Sigmoid colon (tissue), 7 donors: ENCODE results near the gene ANKRD44. TPM values are rescaled to one million over a fixed set of nuclear protein-coding genes. Genes with fewer than 3 reads are reported as not detected.

Experiments
- DNase-seq: peaks from one replicate; pipeline ENCODE4 v3.0.0-alpha.2; 2019
- H3K27ac ChIP-seq, 4 donors: fragments of 200-600 bp; sonication (generic); one replicate each; pipeline ENCODE4 v1.5.1; 2016 to 2019; ENCODE audit warnings: mild to moderate bottlenecking in 1 of 4
- H3K27me3 ChIP-seq, 3 donors: fragments of 200-600 bp; sonication (generic); one replicate each; pipeline ENCODE4 v1.5.1; 2019; ENCODE audit warnings: mild to moderate bottlenecking in 1 of 3
- H3K36me3 ChIP-seq, 4 donors: fragments of 200-600 bp; sonication (generic); one replicate each; pipeline ENCODE4 v1.5.1; 2016 to 2019
- H3K4me1 ChIP-seq, 4 donors: fragments of 200-600 bp; sonication (generic); one replicate each; pipeline ENCODE4 v1.5.1; 2017 to 2019
- H3K4me3 ChIP-seq, 4 donors: fragments of 200-600 bp; sonication (generic); one replicate each; pipeline ENCODE4 v1.5.1; 2017 to 2019; ENCODE audit warnings: mild to moderate bottlenecking in 2 of 4, moderate library complexity in 1 of 4
- H3K9me3 ChIP-seq, 4 donors: fragments of 200-600 bp in 3 of 4; sonication (generic) in 3 of 4; one replicate each; pipeline versions ENCODE4 v1.5.1 to v1.6.1; 2013 to 2019
- CTCF ChIP-seq, 4 experiments: fragments of 450-650 bp in 3 of 4; fragments of 200-600 bp in 1 of 4; IDR thresholded peaks; one replicate each; pipeline ENCODE4 v1.5.1; 2016 to 2019; ENCODE audit warnings: antibody characterized with exemption in 4 of 4, mild to moderate bottlenecking in 3 of 4, moderate library complexity in 2 of 4
- EP300 ChIP-seq, 4 donors: sonication (generic); formaldehyde crosslinking; IDR thresholded peaks; one replicate each; pipeline ENCODE4 v1.6.1; 2017; ENCODE audit warnings: antibody characterized with exemption in 4 of 4
- POLR2A ChIP-seq, 2 donors: fragments of 450-650 bp; IDR thresholded peaks; one replicate each; pipeline ENCODE4 v1.6.1; 2016; ENCODE audit warnings: antibody characterized with exemption in 2 of 2, mild to moderate bottlenecking in 2 of 2, moderate library complexity in 2 of 2
- POLR2AphosphoS5 ChIP-seq, 4 donors: sonication (generic); formaldehyde crosslinking; IDR thresholded peaks; one replicate each; pipeline ENCODE4 v1.6.1; 2017; ENCODE audit warnings: antibody characterized with exemption in 4 of 4
- WGBS, 2 donors: extraction: QIAGEN DNeasy Blood & Tissue Kit; methylation state at CpG; one replicate each; pipeline ENCODE4 v1.1.7; 2013; 5-methylcytosine and 5-hydroxymethylcytosine counted together
- intact Hi-C: fragments of 100-400 bp; cut with DNase I; formaldehyde crosslinking; loops from one replicate; pipeline ENCODE4 v1.15.1; 2023
- polyA plus RNA-seq, 3 donors: library from polyadenylated mRNA; stranded (reverse); fragments of 200-250 nt; gene quantifications; one replicate each; pipeline ENCODE4 v1.2.3, GENCODE V29; 2013
- total RNA-seq, 4 donors: library from RNA; depleted of rRNA; stranded (reverse); fragments of >200 nt; gene quantifications; one replicate each; pipeline ENCODE4 v1.1.0, GENCODE V29; 2016
- donor health status: healthy with polysubstance abuse.
- donor health status: Bipolar disorder and iron deficiency.
- donor health status: healthy.

Gene ANKRD44
- total and polyA plus RNA-seq, 7 donors: 1.2 to 41.1 (median 34.2) TPM

GRCh38 chr2:196941398-196942078 lies 369.0 kb downstream of the ANKRD44 start:
- no peaks in the 10 kb centered on the region for H3K27me3 ChIP-seq
- DNase-seq: no peak
- TF ChIP-seq POLR2A (IDR thresholded peaks at IDR 0.05) (no peak), CTCF (IDR thresholded peaks at IDR 0.05) (no peak), POLR2AphosphoS5 (IDR thresholded peaks at IDR 0.05) (no peak), EP300 (IDR thresholded peaks at IDR 0.05) (no peak)
- no peaks in the 10 kb centered on the region for H3K36me3 ChIP-seq
- 86 to 90% methylated on average over 4 of the region's 4 CpGs for WGBS, 2 donors
- intact Hi-C loops: no loop called here
- no peaks in the 10 kb centered on the region for H3K4me1 ChIP-seq
- no peak overlapping the region for H3K4me3 ChIP-seq
- no peak overlapping the region for H3K27ac ChIP-seq
- no peaks in the 10 kb centered on the region for H3K9me3 ChIP-seq

GRCh38 chr2:196939371-196939770 lies 371.2 kb downstream of the ANKRD44 start:
- Histone ChIP-seq H3K27me3 (no peaks in the 10 kb centered on the region), H3K9me3 (no peaks in the 10 kb centered on the region), H3K27ac (no peak overlapping the region), H3K4me1 (no peaks in the 10 kb centered on the region), H3K36me3 (no peaks in the 10 kb centered on the region), H3K4me3 (no peak overlapping the region)
- TF ChIP-seq POLR2AphosphoS5 (IDR thresholded peaks at IDR 0.05) (no peak), POLR2A (IDR thresholded peaks at IDR 0.05) (no peak), CTCF (IDR thresholded peaks at IDR 0.05) (no peak), EP300 (IDR thresholded peaks at IDR 0.05) (no peak)
- no peak for DNase-seq
- WGBS, 2 donors: 86 to 98% methylated on average over 1 of the region's 1 CpG
- intact Hi-C loops: no loop called here

Other genes with a start within 250 kb of the ANKRD44 start
- 100 to 1,000 TPM; 258 to 475 (median 332) TPM for gene SF3B1, start 124.2 kb upstream of the ANKRD44 start, total RNA-seq
- gene SF3B1, start 124.2 kb upstream of the ANKRD44 start, polyA plus RNA-seq: 100 to 1,000 TPM in 1 of 3 donors, 10 to 100 TPM in 2; 61.5 to 122 (median 62.5) TPM
- gene COQ10B, start 142.8 kb upstream of the ANKRD44 start, total RNA-seq: 10 to 100 TPM; 16.3 to 39.0 (median 33.0) TPM
- 10 to 100 TPM; 15.1 to 77.9 (median 39.0) TPM for gene COQ10B, start 142.8 kb upstream of the ANKRD44 start, polyA plus RNA-seq
- gene HSPD1, start 189.1 kb upstream of the ANKRD44 start, total RNA-seq: 100 to 1,000 TPM in 3 of 4 donors, 10 to 100 TPM in 1; 98.9 to 144 (median 114) TPM
- 100 to 1,000 TPM; 121 to 313 (median 177) TPM for gene HSPD1, start 189.1 kb upstream of the ANKRD44 start, polyA plus RNA-seq
- gene HSPE1, start 189.6 kb upstream of the ANKRD44 start, total RNA-seq: 100 to 1,000 TPM in 2 of 4 donors, 10 to 100 TPM in 2; 47.8 to 136 (median 106) TPM
- 100 to 1,000 TPM; 194 to 267 (median 217) TPM for gene HSPE1, start 189.6 kb upstream of the ANKRD44 start, polyA plus RNA-seq
- gene MOB4, start 205.3 kb upstream of the ANKRD44 start, total RNA-seq: 10 to 100 TPM; 29.1 to 50.5 (median 38.7) TPM
- 10 to 100 TPM; 22.2 to 49.9 (median 40.9) TPM for gene MOB4, start 205.3 kb upstream of the ANKRD44 start, polyA plus RNA-seq